H1 (cell line): ENCODE measurements around the gene GSPT1. TPM values are rescaled to one million over a fixed set of nuclear protein-coding genes. Genes with fewer than 3 reads are reported as not detected.

Experiments
- CHD7 ChIP-seq: fragments of 300-600 bp; sonication (generic); IDR thresholded peaks from 2 replicates; pipeline ENCODE4 v1.7.1; 2012; ENCODE audit warnings: low read length, moderate library complexity, mild to moderate bottlenecking, inconsistent platforms; ENCODE audit not compliant: insufficient replicate concordance
- CTCF ChIP-seq, 3 experiments: IDR thresholded peaks; 1 replicate in 2 of 3; 2 replicates in 1 of 3; pipeline versions ENCODE4 v1.5.1 to v1.6.1; 2011; ENCODE audit warnings: low read length in 3 of 3, mild to moderate bottlenecking in 3 of 3, inconsistent platforms in 2 of 3, low read depth in 1 of 3, moderate library complexity in 1 of 3; ENCODE audit not compliant: insufficient read depth in 1 of 3; ENCODE audit errors: control extremely low read depth in 1 of 3
- EP300 ChIP-seq, 2 experiments: IDR thresholded peaks; 1 replicate in 1 of 2; 2 replicates in 1 of 2; pipeline ENCODE4 v1.6.1; 2011 to 2012; ENCODE audit warnings: low read depth in 2 of 2, low read length in 2 of 2, mild to moderate bottlenecking in 2 of 2, borderline replicate concordance in 1 of 2, inconsistent platforms in 1 of 2, moderate library complexity in 1 of 2
- KDM5A ChIP-seq: fragments of 200-600 bp; IDR thresholded peaks from 2 replicates; pipeline ENCODE4 v1.7.1; 2012; ENCODE audit warnings: mild to moderate bottlenecking, low read length, inconsistent platforms, mixed read lengths
- NRF1 ChIP-seq: IDR thresholded peaks from 2 replicates; pipeline ENCODE4 v1.6.1; 2011; ENCODE audit warnings: mild to moderate bottlenecking, low read depth, low read length, improper control_type of control experiment
- SIN3A ChIP-seq, 2 experiments: IDR thresholded peaks in 1 of 2; conservative IDR thresholded peaks in 1 of 2; 2 replicates each; pipeline ENCODE4 v1.6.1; 2011 to 2012; ENCODE audit warnings: low read length in 2 of 2, improper control_type of control experiment in 1 of 2, low read depth in 1 of 2, mild to moderate bottlenecking in 1 of 2
- polyA plus RNA-seq, 7 experiments: library from polyadenylated mRNA; depleted of rRNA in 3 of 7; stranded (reverse) in 5 of 7; unstranded in 2 of 7; fragments of >200 nt in 5 of 7; fragments of 200-250 nt in 2 of 7; gene quantifications; 1 replicate in 5 of 7; 2 replicates in 1 of 7; 4 replicates in 1 of 7; pipeline versions ENCODE4 v1.2.1 to v1.2.3, GENCODE V29; 2011 to 2013; ENCODE audit warnings: missing spikeins in 2 of 7, mixed read lengths in 2 of 7
- total RNA-seq: library from RNA; stranded (reverse); fragmentation: NEBNext Ultra II Directional; extraction: Animal tissue kit (Norgen Biotek cat#: 25700); gene quantifications from 2 replicates; pipeline ENCODE4 v1.2.1, GENCODE V29; 2021

Gene GSPT1
- total and polyA plus RNA-seq, 2 of the 8 experiments (the other 6 are each of a cell fraction or from before 2014, with no cell fraction given), result 51.0 to 204 TPM

GRCh38 chr16:11915644-11916523 is at the start of gene GSPT1 (continued):
- TF ChIP-seq CHD7, result no peak
- TF ChIP-seq EP300 (IDR thresholded peaks at IDR 0.05; ENCODE audit: borderline replicate concordance in 1 of 2, low read depth in 2 of 2, low read length in 2 of 2), result no peak; a peak in 1 of 3 replicates
- no peak for TF ChIP-seq CTCF (IDR thresholded peaks at IDR 0.05; ENCODE audit: control extremely low read depth in 1 of 3, insufficient read depth in 1 of 3, low read depth in 1 of 3, low read length in 3 of 3)
- peak; percentile 73 to 90; a peak in 2 of 4 replicates for TF ChIP-seq SIN3A (conservative IDR thresholded peaks at IDR 0.05 in 1 of 2, IDR thresholded peaks at IDR 0.05 in 1 of 2; ENCODE audit: low read depth in 1 of 2, low read length in 2 of 2)
- no peak for TF ChIP-seq KDM5A
- no peak for TF ChIP-seq NRF1
